Activated CD4-positive, alpha-beta T cell treated with anti-CD3 and anti-CD28 coated beads, Interleukin-2, amount 50 U/mL, for 1 hour (primary cell): ENCODE measurements around the gene CPT1C.

Source experiments
- DNase-seq: peaks from one replicate; pipeline ENCODE4 v3.0.0-alpha.2; 2020

Gene CPT1C

GRCh38 chr19:49684251-49684982, 6.5 kb upstream of the CPT1C start:
- DNase-seq, result no peak

- no peak for DNase-seq
These were observed 5.8 kb upstream of the CPT1C start for GRCh38 chr19:49684983-49685553.

GRCh38 chr19:49685845-49686332, 5.0 kb upstream of the CPT1C start:
- no peak for DNase-seq

- no peak for DNase-seq
These were observed 4.3 kb upstream of the CPT1C start for GRCh38 chr19:49686503-49687088.

- DNase-seq, result no peak
These were observed 3.8 kb upstream of the CPT1C start for GRCh38 chr19:49687150-49687549.

- no peak for DNase-seq
These were observed 3.2 kb upstream of the CPT1C start for GRCh38 chr19:49687566-49688316.

- no peak for DNase-seq
These were observed 2.3 kb upstream of the CPT1C start for GRCh38 chr19:49688531-49689132.

GRCh38 chr19:49689133-49690078, 1.5 kb upstream of the CPT1C start, which contains the start of gene ADM5:
Gene ADM5 (plus strand): TSS chr19:49689594. CDS start chr19:49689838, 244 bp downstream.
- DNase-seq, result peak; percentile 44

GRCh38 chr19:49690079-49690655, 749 bp upstream of the CPT1C start:
- DNase-seq, result no peak

- no peak for DNase-seq
These were observed 579 bp downstream of the CPT1C start for GRCh38 chr19:49691243-49692146.

GRCh38 chr19:49692147-49692506, 1.2 kb downstream of the CPT1C start:
- no peak for DNase-seq

- DNase-seq, result no peak
These were observed 5.2 kb downstream of the CPT1C start for GRCh38 chr19:49696115-49696514.

GRCh38 chr19:49696865-49697264, 5.9 kb downstream of the CPT1C start:
- DNase-seq, result no peak

GRCh38 chr19:49699364-49699763, 8.4 kb downstream of the CPT1C start:
- DNase-seq, result no peak

GRCh38 chr19:49700563-49700962, 9.6 kb downstream of the CPT1C start:
- DNase-seq, result no peak

GRCh38 chr19:49701271-49701786, 10.4 kb downstream of the CPT1C start:
- no peak for DNase-seq

GRCh38 chr19:49704888-49705642, 14.1 kb downstream of the CPT1C start:
- no peak for DNase-seq

GRCh38 chr19:49705919-49706318, 15.0 kb downstream of the CPT1C start:
- DNase-seq, result no peak

- DNase-seq, result no peak
These were observed 19.5 kb downstream of the CPT1C start for GRCh38 chr19:49710372-49710951.
